H1 (cell line): ENCODE measurements around the gene PLSCR3. TPM values are rescaled to one million over a fixed set of nuclear protein-coding genes. Genes with fewer than 3 reads are reported as not detected.

Source experiments
- CEBPB ChIP-seq: IDR thresholded peaks from 2 replicates; pipeline ENCODE4 v1.6.1; 2012; ENCODE audit warnings: low read depth, low read length
- CHD1 ChIP-seq: IDR thresholded peaks from 2 replicates; pipeline ENCODE4 v1.6.1; 2012; ENCODE audit warnings: low read depth, low read length, improper control_type of control experiment
- GTF2F1 ChIP-seq: IDR thresholded peaks from 2 replicates; pipeline ENCODE4 v1.6.1; 2012; ENCODE audit warnings: low read depth, low read length, improper control_type of control experiment, borderline replicate concordance
- PHF8 ChIP-seq: fragments of 200-600 bp; sonication (generic); conservative IDR thresholded peaks from 2 replicates; pipeline ENCODE4 v1.7.1; 2012; ENCODE audit warnings: low read depth, mild to moderate bottlenecking, inconsistent platforms, low read length, moderate library complexity
- RFX5 ChIP-seq: IDR thresholded peaks from 2 replicates; pipeline ENCODE4 v1.6.1; 2011; ENCODE audit warnings: low read depth, low read length, improper control_type of control experiment, borderline replicate concordance
- SP1 ChIP-seq: IDR thresholded peaks from 2 replicates; pipeline ENCODE4 v1.6.1; 2011; ENCODE audit warnings: low read depth, low read length
- TAF7 ChIP-seq: optimal IDR thresholded peaks from 2 replicates; pipeline ENCODE3; 2011; ENCODE audit warnings: low read depth, mild to moderate bottlenecking, inconsistent platforms, low read length, moderate library complexity, borderline replicate concordance
- polyA plus RNA-seq, 7 experiments: library from polyadenylated mRNA; depleted of rRNA in 3 of 7; stranded (reverse) in 5 of 7; unstranded in 2 of 7; fragments of >200 nt in 5 of 7; fragments of 200-250 nt in 2 of 7; gene quantifications; 1 replicate in 5 of 7; 2 replicates in 1 of 7; 4 replicates in 1 of 7; pipeline versions ENCODE4 v1.2.1 to v1.2.3, GENCODE V29; 2011 to 2013; ENCODE audit warnings: missing spikeins in 2 of 7, mixed read lengths in 2 of 7
- total RNA-seq: library from RNA; stranded (reverse); fragmentation: NEBNext Ultra II Directional; extraction: Animal tissue kit (Norgen Biotek cat#: 25700); gene quantifications from 2 replicates; pipeline ENCODE4 v1.2.1, GENCODE V29; 2021
- TF ChIP-seq, protein P1 (sequence below), 3 experiments: IDR thresholded peaks; 1 replicate in 2 of 3; 2 replicates in 1 of 3; pipeline versions ENCODE4 v1.5.1 to v1.6.1; 2011; ENCODE audit warnings: low read length in 3 of 3, mild to moderate bottlenecking in 3 of 3, inconsistent platforms in 2 of 3, low read depth in 1 of 3, moderate library complexity in 1 of 3; ENCODE audit not compliant: insufficient read depth in 1 of 3; ENCODE audit errors: control extremely low read depth in 1 of 3

Gene PLSCR3
- total and polyA plus RNA-seq, 2 of the 8 experiments (the other 6 are each of a cell fraction or from before 2014, with no cell fraction given): 36.1 to 38.7 TPM

DNA sequence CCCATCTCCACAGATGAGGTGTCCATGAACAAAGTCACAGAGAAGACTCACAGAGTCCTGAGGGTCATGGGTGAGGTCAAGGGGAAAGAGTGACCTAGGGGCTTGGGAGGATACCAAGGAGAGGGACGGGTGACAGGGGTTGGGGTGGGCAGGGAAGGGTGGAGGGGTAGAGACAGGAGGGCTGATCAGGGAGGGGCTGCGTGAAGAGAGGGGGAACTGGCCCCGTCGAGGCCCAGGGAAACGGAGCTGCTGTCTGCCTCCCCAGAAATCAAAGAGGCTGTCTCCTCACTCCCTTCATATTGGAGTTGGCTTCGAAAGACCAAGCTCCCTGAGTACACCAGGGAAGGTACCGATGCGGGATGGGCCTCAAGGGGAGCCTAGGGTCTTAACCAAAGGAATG is 38.8 kb downstream of the PLSCR3 start (continued):
- TF ChIP-seq, protein P1, sequence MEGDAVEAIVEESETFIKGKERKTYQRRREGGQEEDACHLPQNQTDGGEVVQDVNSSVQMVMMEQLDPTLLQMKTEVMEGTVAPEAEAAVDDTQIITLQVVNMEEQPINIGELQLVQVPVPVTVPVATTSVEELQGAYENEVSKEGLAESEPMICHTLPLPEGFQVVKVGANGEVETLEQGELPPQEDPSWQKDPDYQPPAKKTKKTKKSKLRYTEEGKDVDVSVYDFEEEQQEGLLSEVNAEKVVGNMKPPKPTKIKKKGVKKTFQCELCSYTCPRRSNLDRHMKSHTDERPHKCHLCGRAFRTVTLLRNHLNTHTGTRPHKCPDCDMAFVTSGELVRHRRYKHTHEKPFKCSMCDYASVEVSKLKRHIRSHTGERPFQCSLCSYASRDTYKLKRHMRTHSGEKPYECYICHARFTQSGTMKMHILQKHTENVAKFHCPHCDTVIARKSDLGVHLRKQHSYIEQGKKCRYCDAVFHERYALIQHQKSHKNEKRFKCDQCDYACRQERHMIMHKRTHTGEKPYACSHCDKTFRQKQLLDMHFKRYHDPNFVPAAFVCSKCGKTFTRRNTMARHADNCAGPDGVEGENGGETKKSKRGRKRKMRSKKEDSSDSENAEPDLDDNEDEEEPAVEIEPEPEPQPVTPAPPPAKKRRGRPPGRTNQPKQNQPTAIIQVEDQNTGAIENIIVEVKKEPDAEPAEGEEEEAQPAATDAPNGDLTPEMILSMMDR (IDR thresholded peaks at IDR 0.05; ENCODE audit: control extremely low read depth in 1 of 3, insufficient read depth in 1 of 3, low read depth in 1 of 3, low read length in 3 of 3): no peak
- TF ChIP-seq GTF2F1: no peak
- no peak for TF ChIP-seq RFX5
- no peak for TF ChIP-seq TAF7
- no peak for TF ChIP-seq SP1
- no peak for TF ChIP-seq CHD1
- TF ChIP-seq CEBPB: no peak
- TF ChIP-seq PHF8: no peak
